Left kidney (tissue), 2 donors: ENCODE results near the gene KCTD17. TPM values are rescaled to one million over a fixed set of nuclear protein-coding genes. Genes with fewer than 3 reads are reported as not detected.

Experiments
- DNase-seq: peaks from one replicate; pipeline ENCODE4 v3.0.0-alpha.2; 2013
- polyA plus RNA-seq: library from polyadenylated mRNA; unstranded; fragments of 120-200 nt; gene quantifications from one replicate; pipeline ENCODE4 v1.2.1, GENCODE V29; 2013; ENCODE audit not compliant: insufficient read length

KCTD17 gene
- polyA plus RNA-seq, 1 donor, result 23.6 TPM

DNA sequence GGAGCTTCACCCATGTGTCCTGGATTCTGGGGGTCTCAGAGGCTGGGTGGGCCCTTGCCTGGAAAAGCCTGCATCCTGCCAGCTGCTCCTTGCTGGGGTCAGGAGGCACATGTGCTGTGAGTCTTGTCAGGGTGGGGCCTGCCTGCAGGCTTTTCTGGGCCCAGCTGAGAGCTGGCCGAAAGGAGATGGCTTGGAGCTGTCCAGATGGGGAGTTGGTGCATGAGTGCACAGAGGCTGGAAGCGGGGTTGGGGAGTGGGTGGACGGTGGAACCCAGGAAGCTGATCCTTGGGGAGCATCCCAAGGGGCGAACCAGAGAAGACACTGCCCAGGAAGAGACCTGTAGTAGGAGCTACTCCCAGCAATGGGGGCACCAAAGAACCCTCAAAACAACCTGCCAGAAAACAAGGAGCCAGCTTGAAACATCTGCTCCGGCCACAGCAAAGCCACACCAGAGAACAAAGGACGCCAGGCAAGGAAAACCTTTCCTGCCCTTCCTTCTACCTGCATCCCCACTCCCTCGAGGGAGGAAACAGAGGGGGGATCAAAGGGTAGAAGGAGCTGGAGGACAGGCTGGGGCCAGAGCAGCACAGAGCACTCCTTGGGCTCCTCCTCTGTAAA is 8.2 kb upstream of the KCTD17 start:
- no peak for DNase-seq

DNA sequence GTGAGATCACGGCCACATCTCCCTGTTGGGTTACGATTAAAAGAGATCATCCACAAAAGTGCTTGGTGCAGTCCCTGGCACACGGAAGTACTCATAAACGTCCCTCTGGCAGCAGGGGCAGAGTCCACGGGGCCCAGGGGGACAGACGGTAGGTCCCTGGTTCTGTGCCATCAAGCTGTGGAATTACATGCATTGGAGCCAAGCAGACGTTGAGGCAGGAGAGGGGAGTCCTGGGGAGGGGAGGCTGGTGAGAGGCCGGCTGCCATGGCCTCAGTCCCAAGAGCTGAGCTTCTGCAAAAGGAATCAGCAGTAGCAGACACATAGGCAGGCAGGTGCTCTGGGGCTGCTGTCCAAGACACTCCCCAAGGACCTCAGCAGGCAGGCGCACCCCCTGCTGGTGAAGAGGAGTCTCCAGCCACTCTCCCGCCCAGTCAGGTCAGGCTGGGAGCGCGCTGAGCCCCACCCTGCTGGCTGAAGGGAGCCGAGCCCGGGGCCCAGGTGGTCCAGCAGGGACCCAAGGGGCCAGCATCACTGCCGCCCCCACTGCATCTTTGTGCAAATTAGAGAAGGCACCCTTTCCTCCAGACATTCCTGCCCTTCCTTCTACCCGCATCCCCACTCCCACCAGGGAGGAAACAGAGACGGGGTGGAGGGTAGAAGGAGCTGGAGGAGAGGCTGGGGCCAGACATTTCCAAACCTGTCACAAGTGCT is 7.6 kb upstream of the KCTD17 start:
- DNase-seq, result no peak

DNA sequence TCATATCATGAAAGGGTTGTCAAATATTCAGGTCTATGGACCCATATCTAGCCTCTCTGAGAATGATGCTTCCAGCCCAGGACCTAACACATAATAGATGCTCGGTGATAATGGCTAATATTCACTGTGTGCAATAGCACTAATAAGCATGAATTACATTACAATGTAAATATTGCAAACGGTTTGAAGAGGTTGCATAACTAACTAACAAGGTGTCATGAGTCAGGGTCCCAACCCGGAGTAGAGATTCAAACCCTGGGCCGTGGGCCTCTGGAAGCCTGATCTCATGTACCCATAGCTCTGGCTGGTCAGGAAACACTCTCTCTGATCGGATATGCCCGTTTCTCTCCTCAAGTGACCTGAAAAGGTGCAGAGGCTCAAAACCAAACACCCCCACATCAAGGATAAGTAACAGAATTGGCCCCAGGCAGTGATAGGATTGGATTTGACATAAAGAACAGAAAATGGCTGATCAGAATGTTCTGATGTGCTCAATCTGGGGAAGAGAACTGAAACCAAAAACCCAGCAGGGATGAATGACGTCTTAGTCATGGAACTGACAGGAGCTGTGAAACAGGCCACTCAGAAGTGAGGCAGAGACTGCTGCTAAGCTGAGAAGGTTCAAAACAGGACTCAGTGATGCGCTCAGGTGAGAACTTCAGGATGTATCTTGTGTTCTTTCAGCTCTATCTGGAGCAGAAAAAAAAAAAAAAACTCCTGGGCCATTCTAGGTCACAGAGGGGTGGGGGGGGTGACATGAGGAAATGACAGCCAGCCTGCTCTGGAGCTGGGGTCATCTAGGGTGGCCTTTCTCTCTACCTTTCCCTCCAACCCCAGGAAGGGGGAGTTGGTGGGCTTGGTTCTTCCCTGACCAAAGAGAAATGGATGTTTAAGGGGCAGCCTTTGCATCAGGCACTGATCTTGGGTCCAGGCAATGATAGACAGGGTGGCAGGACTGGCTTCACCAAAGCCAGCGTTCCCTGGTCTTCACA is 6.6 kb upstream of the KCTD17 start:
- DNase-seq, result no peak

GRCh38 chr22:37045958-37046357 is 5.6 kb upstream of the KCTD17 start:
- DNase-seq, result no peak

DNA sequence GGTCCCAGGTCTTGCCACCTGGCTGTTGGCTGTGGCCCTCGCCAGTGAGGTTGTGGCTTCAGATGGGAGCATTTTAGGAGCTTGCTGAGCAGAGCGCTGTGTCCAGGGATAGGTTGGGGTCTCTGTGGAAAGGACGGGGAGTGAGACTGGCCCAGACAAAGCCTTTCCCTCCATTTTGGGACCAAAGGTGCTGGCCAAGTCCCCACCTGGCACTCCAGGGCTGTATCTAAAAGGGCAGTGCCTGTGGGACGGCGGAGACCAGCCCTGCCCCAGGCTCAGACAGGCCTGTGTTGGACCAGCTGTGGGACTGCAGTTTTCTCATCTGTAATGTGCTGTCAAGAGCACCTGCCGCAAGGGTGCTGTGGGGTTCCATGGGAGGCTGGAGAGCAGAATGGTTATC is 5.0 kb upstream of the KCTD17 start:
- no peak for DNase-seq

GRCh38 chr22:37047006-37047405 is 4.5 kb upstream of the KCTD17 start:
- no peak for DNase-seq

- no peak for DNase-seq
These were observed 3.4 kb upstream of the KCTD17 start for GRCh38 chr22:37048133-37048532.

- DNase-seq, result no peak
These were observed 2.3 kb upstream of the KCTD17 start for GRCh38 chr22:37049224-37049623.

- no peak for DNase-seq
These were observed 629 bp upstream of the KCTD17 start for GRCh38 chr22:37050913-37051312.

- no peak for DNase-seq
These were observed 1.1 kb downstream of the KCTD17 start for GRCh38 chr22:37052386-37053309.

- DNase-seq, result no peak
These were observed 1.9 kb downstream of the KCTD17 start for GRCh38 chr22:37053310-37054055.

DNA sequence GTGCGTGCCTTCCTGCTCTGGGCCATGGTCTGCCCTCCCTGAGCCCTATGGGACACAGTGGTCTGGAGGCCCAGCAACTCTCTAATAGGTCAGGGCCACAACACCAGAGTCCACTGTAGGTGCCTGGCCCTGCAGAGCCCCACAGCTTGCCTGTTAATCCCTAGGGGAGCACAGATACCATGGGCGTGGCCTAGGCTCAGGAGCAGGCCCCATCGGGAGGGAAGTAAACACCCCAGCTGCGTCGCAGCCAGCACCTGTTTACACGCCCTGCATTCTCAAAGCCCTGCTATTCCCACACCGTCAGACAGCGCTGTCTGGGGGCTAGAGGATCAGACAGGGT is 2.5 kb downstream of the KCTD17 start:
- no peak for DNase-seq

- DNase-seq, result no peak
These were observed 3.2 kb downstream of the KCTD17 start for GRCh38 chr22:37054600-37055365.

DNA sequence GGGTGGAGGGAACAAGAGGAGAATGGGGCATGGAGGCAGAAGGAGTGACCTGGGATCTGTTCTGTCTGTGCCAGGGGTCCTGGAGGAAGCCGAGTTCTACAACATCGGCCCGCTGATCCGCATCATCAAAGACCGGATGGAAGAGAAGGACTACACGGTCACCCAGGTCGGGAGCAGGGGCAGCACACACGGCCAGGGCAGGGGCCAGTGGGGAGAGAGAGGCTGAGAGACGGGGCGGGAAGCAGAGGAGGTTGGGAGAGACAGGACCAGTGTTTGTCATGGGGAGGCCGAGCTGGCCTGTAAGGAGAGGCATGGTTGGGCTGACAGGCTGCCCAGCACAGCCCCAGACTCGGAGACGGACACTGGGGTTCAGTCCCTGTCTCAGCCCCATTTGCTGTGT is 4.7 kb downstream of the KCTD17 start:
- DNase-seq, result no peak

- no peak for DNase-seq
These were observed 5.7 kb downstream of the KCTD17 start for GRCh38 chr22:37057226-37057625.

DNA sequence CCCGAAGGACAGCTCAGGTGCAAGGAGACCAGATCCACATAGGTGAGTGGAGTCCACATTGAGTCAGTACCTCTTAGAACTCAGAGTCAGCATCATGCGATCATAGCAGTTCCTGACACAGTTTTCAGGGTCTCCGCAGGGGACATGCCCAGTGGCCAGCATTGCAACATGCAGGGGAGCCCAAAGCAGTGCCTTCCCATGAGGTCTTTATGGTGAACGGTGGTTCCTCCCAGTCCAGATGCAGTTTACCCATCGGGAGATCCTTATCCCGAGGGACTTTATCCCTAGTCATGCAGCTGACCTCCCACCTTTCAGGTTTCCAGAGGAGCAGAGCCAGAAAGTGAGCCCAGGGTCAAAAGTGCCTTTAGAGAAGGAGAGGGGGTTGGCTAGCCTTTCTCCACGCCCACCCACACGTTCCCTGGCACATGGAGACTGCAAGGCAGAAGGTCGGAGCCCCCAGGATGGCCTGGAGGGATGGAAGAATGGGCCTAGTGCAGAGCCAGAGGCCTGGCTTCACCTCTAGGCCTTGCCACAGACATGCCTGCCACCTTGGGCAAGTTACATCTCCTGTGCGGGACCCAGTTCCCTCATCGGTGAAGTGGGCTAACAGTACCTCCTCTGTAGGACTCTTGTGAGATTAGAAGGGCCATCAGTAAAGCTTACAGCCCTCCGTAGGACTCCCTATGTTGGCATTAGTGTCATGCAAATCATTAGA is 6.4 kb downstream of the KCTD17 start:
- no peak for DNase-seq

GRCh38 chr22:37058917-37059701 is 7.6 kb downstream of the KCTD17 start:
- no peak for DNase-seq

- no peak for DNase-seq
These were observed 8.4 kb downstream of the KCTD17 start for GRCh38 chr22:37059876-37060449.
